HUES6 (cell line): Measurements from ENCODE around the gene PALMD.

ENCODE experiments used
- H3K27ac ChIP-seq: 2 replicates; pipeline ENCODE4 v1.7.0; 2013; ENCODE audit warnings: low read depth, mild to moderate bottlenecking, low read length, inconsistent platforms
- H3K27me3 ChIP-seq: 2 replicates; pipeline ENCODE4 v1.6.1; 2013; ENCODE audit warnings: low read length; ENCODE audit not compliant: control insufficient read depth, insufficient read depth
- H3K36me3 ChIP-seq: 2 replicates; pipeline ENCODE4 v1.6.1; 2013; ENCODE audit warnings: low read length; ENCODE audit not compliant: control insufficient read depth, insufficient read depth
- H3K4me1 ChIP-seq: 2 replicates; pipeline ENCODE4 v1.6.1; 2013; ENCODE audit warnings: low read length; ENCODE audit not compliant: control insufficient read depth, insufficient read depth
- H3K4me3 ChIP-seq: 2 replicates; pipeline ENCODE4 v1.5.1; 2013; ENCODE audit warnings: low read depth, low read length
- H3K9ac ChIP-seq: one replicate; pipeline ENCODE4 v1.6.1; 2013; ENCODE audit warnings: mild to moderate bottlenecking, low read length
- H3K9me3 ChIP-seq: 2 replicates; pipeline ENCODE4 v1.6.1; 2013; ENCODE audit warnings: low read depth, low read length; ENCODE audit not compliant: control insufficient read depth, insufficient read depth

The PALMD gene

GRCh38 chr1:99727575-99728185 lies 81.8 kb downstream of the PALMD start:
- Histone ChIP-seq H3K9ac (no peak overlapping the region), H3K4me1 (peaks cover 16% of the 10 kb centered on the region), H3K27me3 (no peaks in the 10 kb centered on the region), H3K9me3 (no peaks in the 10 kb centered on the region), H3K27ac (no peak overlapping the region), H3K36me3 (no peaks in the 10 kb centered on the region), H3K4me3 (no peak overlapping the region)

GRCh38 chr1:99728494-99729235 lies 82.8 kb downstream of the PALMD start:
- Histone ChIP-seq H3K36me3 (no peaks in the 10 kb centered on the region), H3K27me3 (no peaks in the 10 kb centered on the region), H3K9ac (no peak overlapping the region), H3K4me3 (no peak overlapping the region), H3K27ac (no peak overlapping the region), H3K4me1 (peaks cover 16% of the 10 kb centered on the region), H3K9me3 (no peaks in the 10 kb centered on the region)

GRCh38 chr1:99731384-99731783 lies 85.5 kb downstream of the PALMD start:
- H3K4me1 ChIP-seq = peaks cover 10% of the 10 kb centered on the region
- no peak overlapping the region for H3K27ac ChIP-seq
- no peak overlapping the region for H3K9ac ChIP-seq
- H3K27me3 ChIP-seq = no peaks in the 10 kb centered on the region
- no peaks in the 10 kb centered on the region for H3K36me3 ChIP-seq
- H3K9me3 ChIP-seq = no peaks in the 10 kb centered on the region
- H3K4me3 ChIP-seq = no peak overlapping the region

- no peaks in the 10 kb centered on the region for H3K4me1 ChIP-seq
- H3K27me3 ChIP-seq = no peaks in the 10 kb centered on the region
- H3K4me3 ChIP-seq = no peak overlapping the region
- H3K27ac ChIP-seq = no peak overlapping the region
- H3K9ac ChIP-seq = no peak overlapping the region
- no peaks in the 10 kb centered on the region for H3K9me3 ChIP-seq
- H3K36me3 ChIP-seq = peaks cover 4% of the 10 kb centered on the region; the same call in 1 of the 2 replicates
These were observed 89.9 kb downstream of the PALMD start for GRCh38 chr1:99735852-99736251.

GRCh38 chr1:99737016-99737415 lies 91.1 kb downstream of the PALMD start:
- H3K4me3 ChIP-seq = no peak overlapping the region
- H3K27me3 ChIP-seq = no peaks in the 10 kb centered on the region
- no peak overlapping the region for H3K27ac ChIP-seq
- H3K4me1 ChIP-seq = no peaks in the 10 kb centered on the region
- H3K9me3 ChIP-seq = no peaks in the 10 kb centered on the region
- peaks cover 4% of the 10 kb centered on the region; the same call in 1 of the 2 replicates for H3K36me3 ChIP-seq
- no peak overlapping the region for H3K9ac ChIP-seq

GRCh38 chr1:99738858-99739465 lies 93.0 kb downstream of the PALMD start:
- Histone ChIP-seq H3K27me3 (no peaks in the 10 kb centered on the region), H3K9me3 (no peaks in the 10 kb centered on the region), H3K4me3 (no peak overlapping the region), H3K9ac (no peak overlapping the region), H3K4me1 (no peaks in the 10 kb centered on the region), H3K27ac (no peak overlapping the region), H3K36me3 (peaks cover 4% of the 10 kb centered on the region; the same call in 1 of the 2 replicates)

- Histone ChIP-seq H3K27ac (no peak overlapping the region), H3K4me1 (no peaks in the 10 kb centered on the region), H3K36me3 (peaks cover 4% of the 10 kb centered on the region; the same call in 1 of the 2 replicates), H3K4me3 (no peak overlapping the region), H3K27me3 (no peaks in the 10 kb centered on the region), H3K9ac (no peak overlapping the region), H3K9me3 (no peaks in the 10 kb centered on the region)
These were observed 94.2 kb downstream of the PALMD start for GRCh38 chr1:99740141-99740540.
